ENCODE results near the gene IGHMBP2.
"Not testable (repeated sequence)": the region's sequence is repeated elsewhere in the genome, so short reads cannot be mapped to it uniquely, and the experiment has no call there.

The IGHMBP2 gene

DNA sequence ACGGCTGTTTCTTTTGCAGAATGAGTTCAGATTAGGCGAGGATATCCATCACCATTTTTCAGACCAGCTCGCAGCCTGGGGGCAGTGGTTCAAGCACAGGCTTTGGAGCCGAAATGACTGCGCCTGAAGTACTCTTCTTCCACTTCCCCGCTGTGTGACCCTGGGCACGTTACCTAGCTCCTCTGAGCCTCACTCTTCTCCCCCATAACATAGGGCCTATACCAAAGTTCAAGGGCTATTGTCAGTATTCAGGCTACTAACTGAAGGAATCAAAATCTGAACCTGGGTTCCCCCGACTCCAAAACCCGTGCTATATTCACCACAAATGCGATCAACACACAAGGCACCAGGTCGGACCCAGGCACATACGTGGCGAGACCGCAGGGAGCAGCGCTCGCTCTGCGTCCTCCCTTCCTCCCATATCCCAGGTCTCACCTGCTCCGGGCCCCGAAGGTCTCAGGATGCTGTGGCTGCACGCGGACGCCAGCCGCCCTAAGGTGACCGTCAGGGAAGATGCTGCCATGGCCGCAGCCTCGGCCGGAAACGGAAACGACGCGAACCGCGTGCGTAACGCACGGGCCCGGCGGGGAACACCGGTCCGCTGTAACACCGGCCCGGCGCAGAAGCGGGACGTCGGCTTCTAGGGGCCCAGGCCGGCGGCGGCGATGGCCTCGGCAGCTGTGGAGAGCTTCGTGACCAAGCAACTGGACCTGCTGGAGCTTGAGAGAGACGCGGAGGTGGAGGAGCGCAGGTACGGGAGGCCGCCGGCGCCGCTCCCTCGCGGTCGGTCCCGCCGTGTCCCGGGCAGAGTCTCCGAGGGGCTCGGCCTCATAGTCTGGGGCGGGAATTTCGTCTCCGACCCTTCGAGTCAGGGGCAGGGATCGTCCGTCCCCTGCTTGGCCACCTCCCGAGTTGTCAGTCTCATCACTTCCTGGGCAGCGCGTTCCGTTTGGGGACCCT, at the start of gene IGHMBP2, which contains the start of gene MRPL21:
Gene IGHMBP2, plus strand, starts transcription at position 604 of the 960 bp plus-strand sequence. Its CDS starts 62 bp downstream, at position 666.
Gene MRPL21, minus strand, starts transcription at position 545 of the 960 bp plus-strand sequence. Its CDS starts 22 bp downstream, at position 523.
- peak; percentile 56 to 90 for DNase-seq (ENCODE audit: low spot score in 2 of 2)
- peaks cover 39% of the 10 kb centered on the region for H3K36me3 ChIP-seq (replicated peaks)
- H3K27me3 ChIP-seq (ENCODE audit: low read depth) = no peaks in the 10 kb centered on the region
- H3K4me1 ChIP-seq = peaks cover 14% of the 10 kb centered on the region
- H3K9me3 ChIP-seq = no peaks in the 10 kb centered on the region
- in situ Hi-C loops (cut with MboI; ENCODE audit: low sequenced_read_pairs) = no loop called here
- peak within 1 kb of the TSS; percentile 90 for H3K4me3 ChIP-seq

DNA sequence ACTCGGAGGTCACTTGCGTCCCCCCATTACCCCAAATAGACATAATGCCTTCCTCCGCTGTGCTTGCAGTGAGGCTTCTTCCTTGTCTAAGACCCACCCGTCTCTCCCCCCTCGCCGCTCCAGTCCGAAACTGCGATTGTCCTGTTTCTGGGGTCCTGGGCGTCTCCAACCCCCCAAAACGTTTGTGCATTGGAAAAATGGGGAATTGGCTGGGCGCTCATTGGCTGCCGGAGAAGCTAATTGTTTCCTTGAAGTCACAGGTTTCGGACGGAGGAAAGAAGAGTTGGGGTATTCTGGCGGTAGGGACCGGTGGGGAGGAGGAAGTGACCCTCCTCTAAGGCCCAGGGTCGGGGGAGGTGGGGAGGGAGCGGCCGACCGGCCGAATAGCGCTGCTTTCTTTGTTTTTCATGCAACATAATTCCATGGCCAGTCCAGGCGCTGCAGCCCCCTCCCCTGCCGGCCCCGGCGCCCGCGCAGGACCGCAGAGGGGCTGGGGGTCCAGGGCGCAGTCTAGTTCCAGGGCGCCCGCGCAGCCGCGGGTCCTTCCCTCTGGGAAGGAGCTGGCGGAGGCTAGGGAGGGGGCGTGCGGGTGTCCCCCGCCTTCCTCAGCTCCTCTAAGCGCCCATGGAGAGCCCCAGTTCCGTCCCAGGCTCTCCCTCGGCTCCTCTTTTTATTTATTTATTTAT, 49.3 kb upstream of the IGHMBP2 start:
- in situ Hi-C loops (cut with MboI; ENCODE audit: low sequenced_read_pairs) = no loop called here
- Histone ChIP-seq H3K4me3 (no peak overlapping the region), H3K27me3 (ENCODE audit: low read depth) (no peaks in the 10 kb centered on the region), H3K4me1 (peaks cover 7% of the 10 kb centered on the region), H3K36me3 (replicated peaks) (no peaks in the 10 kb centered on the region), H3K9me3 (no peaks in the 10 kb centered on the region; the same call in 1 of the 2 replicates)
- no peak for DNase-seq (ENCODE audit: low spot score in 2 of 2)

GRCh38 chr11:68855205-68855981, 48.3 kb upstream of the IGHMBP2 start:
- Histone ChIP-seq H3K27me3 (ENCODE audit: low read depth) (no peaks in the 10 kb centered on the region), H3K36me3 (replicated peaks) (no peaks in the 10 kb centered on the region), H3K4me1 (peaks cover 7% of the 10 kb centered on the region), H3K9me3 (no peaks in the 10 kb centered on the region; the same call in 1 of the 2 replicates), H3K4me3 (peak overlapping the region; percentile 34)
- DNase-seq (ENCODE audit: low spot score in 2 of 2) = peak in 1 of 2 experiments; percentile 48
- in situ Hi-C loops (cut with MboI; ENCODE audit: low sequenced_read_pairs) = no loop called here

GRCh38 chr11:68856425-68857030, 47.2 kb upstream of the IGHMBP2 start:
- DNase-seq (ENCODE audit: low spot score in 2 of 2); in situ Hi-C loops (cut with MboI; ENCODE audit: low sequenced_read_pairs); H3K4me3 ChIP-seq; H3K9me3 ChIP-seq; H3K36me3 ChIP-seq (replicated peaks); H3K4me1 ChIP-seq; H3K27me3 ChIP-seq (ENCODE audit: low read depth): not testable (repeated sequence)

- Histone ChIP-seq H3K9me3 (no peaks in the 10 kb centered on the region; the same call in 1 of the 2 replicates), H3K4me1 (peaks cover 7% of the 10 kb centered on the region), H3K4me3 (no peak overlapping the region), H3K36me3 (replicated peaks) (no peaks in the 10 kb centered on the region), H3K27me3 (ENCODE audit: low read depth) (no peaks in the 10 kb centered on the region)
- DNase-seq (ENCODE audit: low spot score in 2 of 2) = no peak
- in situ Hi-C loops (cut with MboI; ENCODE audit: low sequenced_read_pairs) = no loop called here
Measured at GRCh38 chr11:68857037-68857586, 46.6 kb upstream of the IGHMBP2 start.

DNA sequence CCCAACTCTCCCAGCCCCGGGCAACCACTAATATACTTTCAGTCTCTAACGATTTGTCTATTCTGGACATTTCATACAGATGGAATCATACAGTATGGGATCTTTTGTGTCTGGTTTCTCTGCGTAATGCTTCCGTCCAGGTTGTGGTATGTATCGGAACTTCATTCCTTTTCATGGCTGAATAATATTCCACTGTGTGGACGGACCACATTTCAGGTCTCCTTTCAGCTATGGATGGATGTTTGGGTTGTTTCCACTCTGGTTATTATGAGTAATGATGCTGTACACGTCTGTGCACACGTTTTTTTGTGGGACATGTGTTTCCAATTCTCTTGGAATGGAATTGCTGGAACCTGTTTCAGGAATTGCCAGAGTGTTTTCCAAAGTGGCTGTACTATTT, 44.6 kb upstream of the IGHMBP2 start:
- peaks cover 6% of the 10 kb centered on the region for H3K9me3 ChIP-seq
- in situ Hi-C loops (cut with MboI; ENCODE audit: low sequenced_read_pairs) = no loop called here
- peaks cover 7% of the 10 kb centered on the region for H3K4me1 ChIP-seq
- no peaks in the 10 kb centered on the region for H3K27me3 ChIP-seq (ENCODE audit: low read depth)
- H3K4me3 ChIP-seq = no peak overlapping the region
- no peaks in the 10 kb centered on the region for H3K36me3 ChIP-seq (replicated peaks)
- DNase-seq (ENCODE audit: low spot score in 2 of 2) = no peak

- Histone ChIP-seq H3K4me3 (no peak overlapping the region), H3K4me1 (peaks cover 5% of the 10 kb centered on the region), H3K27me3 (ENCODE audit: low read depth) (no peaks in the 10 kb centered on the region), H3K36me3 (replicated peaks) (no peaks in the 10 kb centered on the region), H3K9me3 (peaks cover 9% of the 10 kb centered on the region)
- DNase-seq (ENCODE audit: low spot score in 2 of 2) = no peak
- in situ Hi-C loops (cut with MboI; ENCODE audit: low sequenced_read_pairs) = no loop called here
Measured at GRCh38 chr11:68862421-68862820, 41.3 kb upstream of the IGHMBP2 start.

- Histone ChIP-seq H3K4me1 (peaks cover 12% of the 10 kb centered on the region), H3K4me3 (no peak overlapping the region), H3K36me3 (replicated peaks) (no peaks in the 10 kb centered on the region), H3K27me3 (ENCODE audit: low read depth) (no peaks in the 10 kb centered on the region), H3K9me3 (peaks cover 9% of the 10 kb centered on the region)
- no peak for DNase-seq (ENCODE audit: low spot score in 2 of 2)
- in situ Hi-C loops (cut with MboI; ENCODE audit: low sequenced_read_pairs) = no loop called here
Measured at GRCh38 chr11:68863553-68864265, 40.0 kb upstream of the IGHMBP2 start.

GRCh38 chr11:68865241-68865640, 38.5 kb upstream of the IGHMBP2 start:
- in situ Hi-C loops (cut with MboI; ENCODE audit: low sequenced_read_pairs) = no loop called here
- no peaks in the 10 kb centered on the region for H3K27me3 ChIP-seq (ENCODE audit: low read depth)
- H3K4me3 ChIP-seq = no peak overlapping the region
- no peak for DNase-seq (ENCODE audit: low spot score in 2 of 2)
- no peaks in the 10 kb centered on the region for H3K36me3 ChIP-seq (replicated peaks)
- H3K4me1 ChIP-seq = peaks cover 12% of the 10 kb centered on the region
- peaks cover 9% of the 10 kb centered on the region for H3K9me3 ChIP-seq

GRCh38 chr11:68867066-68867465, 36.6 kb upstream of the IGHMBP2 start:
- in situ Hi-C loops (cut with MboI; ENCODE audit: low sequenced_read_pairs) = no loop called here
- Histone ChIP-seq H3K4me3 (no peak overlapping the region), H3K4me1 (peaks cover 12% of the 10 kb centered on the region), H3K27me3 (ENCODE audit: low read depth) (no peaks in the 10 kb centered on the region), H3K9me3 (peaks cover 9% of the 10 kb centered on the region), H3K36me3 (replicated peaks) (no peaks in the 10 kb centered on the region)
- peak in 1 of 2 experiments; percentile 35 for DNase-seq (ENCODE audit: low spot score in 2 of 2)

- no peaks in the 10 kb centered on the region for H3K27me3 ChIP-seq (ENCODE audit: low read depth)
- peaks cover 9% of the 10 kb centered on the region for H3K9me3 ChIP-seq
- DNase-seq (ENCODE audit: low spot score in 2 of 2) = no peak
- peaks cover 12% of the 10 kb centered on the region for H3K4me1 ChIP-seq
- no peaks in the 10 kb centered on the region for H3K36me3 ChIP-seq (replicated peaks)
- no peak overlapping the region for H3K4me3 ChIP-seq
- in situ Hi-C loops (cut with MboI; ENCODE audit: low sequenced_read_pairs) = no loop called here
Measured at GRCh38 chr11:68868221-68868835, 35.4 kb upstream of the IGHMBP2 start.

DNA sequence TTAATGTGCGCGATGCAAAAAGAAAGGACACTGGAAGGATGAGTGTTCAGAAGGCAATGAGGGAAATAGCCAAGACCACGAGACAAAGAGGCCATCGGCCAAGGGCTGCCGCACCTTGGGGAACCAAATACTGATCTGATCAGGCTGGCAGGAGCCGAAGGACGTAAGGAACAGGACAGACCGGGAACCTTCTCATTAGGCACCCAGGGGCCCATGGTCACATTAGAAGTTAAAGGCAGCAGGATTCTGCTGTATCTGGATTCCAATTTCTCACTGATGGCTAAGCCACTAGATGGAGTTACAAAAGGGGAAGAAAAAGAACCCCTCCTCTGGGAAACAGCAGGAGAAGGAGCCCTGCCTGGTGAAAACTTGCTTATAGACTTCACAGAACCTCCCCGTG, 33.2 kb upstream of the IGHMBP2 start:
- Histone ChIP-seq H3K4me3 (no peak overlapping the region), H3K4me1 (peaks cover 21% of the 10 kb centered on the region), H3K27me3 (ENCODE audit: low read depth) (peaks cover 2% of the 10 kb centered on the region; the same call in 1 of the 2 replicates), H3K9me3 (no peaks in the 10 kb centered on the region), H3K36me3 (replicated peaks) (no peaks in the 10 kb centered on the region)
- no peak for DNase-seq (ENCODE audit: low spot score in 2 of 2)
- in situ Hi-C loops (cut with MboI; ENCODE audit: low sequenced_read_pairs) = no loop called here
